ENCODE data around the gene JARID2. TPM values are rescaled to one million over a fixed set of nuclear protein-coding genes. Genes with fewer than 3 reads are reported as not detected.

The JARID2 gene
- total and polyA plus RNA-seq, 7 experiments from 2014 or later: 6.9 to 39.6 (median 24.1) TPM

DNA sequence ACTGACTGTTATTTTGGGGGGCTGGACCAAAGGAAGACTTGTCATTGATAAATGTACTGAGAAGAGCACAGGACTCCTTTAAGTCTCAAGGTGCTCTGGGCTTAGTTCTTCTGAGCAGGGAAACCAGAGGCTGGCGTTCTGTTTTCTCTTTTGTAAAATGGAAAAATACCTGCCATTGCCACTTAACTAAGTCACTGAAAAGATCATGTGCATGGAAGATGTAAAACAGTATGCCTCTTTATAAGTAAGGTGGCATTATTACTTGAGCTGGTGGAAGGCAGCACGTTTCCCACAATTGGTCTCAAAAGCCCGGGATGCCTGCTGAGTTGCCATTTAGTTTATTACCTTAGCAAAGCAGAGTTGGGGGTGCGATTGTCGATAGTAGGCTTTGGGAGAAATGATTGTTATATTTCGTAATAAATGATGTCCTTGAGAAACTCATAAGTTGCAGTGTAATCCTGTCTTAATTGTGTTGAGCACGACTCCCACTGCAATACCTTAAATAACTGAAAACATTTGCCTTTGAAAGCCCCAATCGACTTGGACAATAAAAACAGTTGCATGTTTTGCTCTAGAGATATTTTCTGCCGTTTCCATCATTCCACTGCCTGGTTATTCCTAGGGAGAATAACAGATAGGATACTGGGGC is 3.6 kb downstream of the JARID2 start:
- H3K9me3 Mint-ChIP-seq: peaks cover 0 to 6% (median 0%) of the 10 kb centered on the region in 11 donors
- peaks cover 0 to 11% (median 0%) of the 10 kb centered on the region in 3 experiments for H3K36me3 ChIP-seq (ENCODE audit: control insufficient read depth in 2 of 3, insufficient read depth in 3 of 3, low read length in 3 of 3)
- peaks cover 3 to 18% (median 4%) of the 10 kb centered on the region in 5 donors for H3K36me3 Mint-ChIP-seq
- no peaks in the 10 kb centered on the region for H3K9me3 ChIP-seq (ENCODE audit: control insufficient read depth in 2 of 3, low read length in 3 of 3)
- DNase-seq (no peak), ATAC-seq (no peak)
- intact Hi-C loops (cut with micrococcal nuclease): loop anchor here (1.0 to 10.0 kb wide), 27 partner anchors 8 to 1537 kb away; partner anchors contain the start of genes ATXN1 (in 1 of the 2), CD83 (in 1 of the 2), DTNBP1 (in 1 of the 2) and MCUR1 (in 1 of the 2)
- H3K27me3 ChIP-seq (ENCODE audit: control insufficient read depth in 2 of 2, insufficient read depth in 2 of 2, low read length in 2 of 2): no peaks in the 10 kb centered on the region
- H3K27ac ChIP-seq (ENCODE audit: low read depth, low read length): peak overlapping the region; percentile 90
- H3K27ac Mint-ChIP-seq: peak overlapping the region; percentile 98 to 100 (median 100)
- H3K27me3 Mint-ChIP-seq: peaks cover 0 to 2% (median 0%) of the 10 kb centered on the region in 5 donors
- H3K4me1 ChIP-seq (ENCODE audit: control insufficient read depth in 2 of 2, insufficient read depth in 2 of 2, low read length in 2 of 2): peaks cover 30 to 40% of the 10 kb centered on the region in 2 donors
- H3K4me3 ChIP-seq (ENCODE audit: low read length): peak overlapping the region; percentile 92
- POLR2A ChIA-PET: interaction anchor here (0.6 to 1.9 kb wide), 11 partner anchors 9 to 973 kb away, joined by 3 to 6 read pairs (median 3); no protein-coding TSS in a partner anchor
- peak overlapping the region; percentile 88 to 100 (median 99) for H3K4me3 Mint-ChIP-seq
- CTCF ChIA-PET: interaction anchor here (0.9 kb wide), 1 partner anchor 77 kb away, joined by 4 read pairs; no protein-coding TSS in a partner anchor
- H3K4me1 Mint-ChIP-seq: peaks cover 50 to 71% (median 60%) of the 10 kb centered on the region in 7 donors

- peak in 1 of 9 donors; percentile 14 for DNase-seq
- peak overlapping the region; percentile 90 for H3K27ac ChIP-seq (ENCODE audit: low read depth, low read length)
- Mint-ChIP-seq H3K9me3 (peaks cover 0 to 6% (median 0%) of the 10 kb centered on the region in 11 donors), H3K27me3 (peaks cover 0 to 2% (median 0%) of the 10 kb centered on the region in 5 donors), H3K36me3 (peaks cover 3 to 21% (median 7%) of the 10 kb centered on the region in 5 donors), H3K4me1 (peaks cover 58 to 80% (median 70%) of the 10 kb centered on the region in 7 donors), H3K27ac (peak overlapping the region; percentile 98 to 100 (median 100)), H3K4me3 (peak overlapping the region in 9 of 10 donors; percentile 88 to 100 (median 99))
- peaks cover 30 to 43% of the 10 kb centered on the region in 2 donors for H3K4me1 ChIP-seq (ENCODE audit: control insufficient read depth in 2 of 2, insufficient read depth in 2 of 2, low read length in 2 of 2)
- intact Hi-C loops (cut with micrococcal nuclease): no loop called here
- peaks cover 0 to 8% (median 0%) of the 10 kb centered on the region in 3 experiments for H3K36me3 ChIP-seq (ENCODE audit: control insufficient read depth in 2 of 3, insufficient read depth in 3 of 3, low read length in 3 of 3)
- no peaks in the 10 kb centered on the region for H3K9me3 ChIP-seq (ENCODE audit: control insufficient read depth in 2 of 3, low read length in 3 of 3)
- ChIA-PET CTCF (no interaction called here), POLR2A (interaction anchor here (0.7 to 1.9 kb wide), 5 partner anchors 10 to 154 kb away, joined by 3 to 6 read pairs (median 3); no protein-coding TSS in a partner anchor)
- H3K4me3 ChIP-seq (ENCODE audit: low read length): no peak overlapping the region
- H3K27me3 ChIP-seq (ENCODE audit: control insufficient read depth in 2 of 2, insufficient read depth in 2 of 2, low read length in 2 of 2): no peaks in the 10 kb centered on the region
- ATAC-seq: no peak
Measured at GRCh38 chr6:15250187-15251168, 4.6 kb downstream of the JARID2 start.

GRCh38 chr6:15252195-15252594 is 6.3 kb downstream of the JARID2 start:
- intact Hi-C loops (cut with micrococcal nuclease): no loop called here
- Histone ChIP-seq H3K27me3 (ENCODE audit: control insufficient read depth in 2 of 2, insufficient read depth in 2 of 2, low read length in 2 of 2) (no peaks in the 10 kb centered on the region), H3K36me3 (ENCODE audit: control insufficient read depth in 2 of 3, insufficient read depth in 3 of 3, low read length in 3 of 3) (peaks cover 0 to 3% (median 0%) of the 10 kb centered on the region in 3 experiments), H3K9me3 (ENCODE audit: control insufficient read depth in 2 of 3, low read length in 3 of 3) (no peaks in the 10 kb centered on the region), H3K4me1 (ENCODE audit: control insufficient read depth in 2 of 2, insufficient read depth in 2 of 2, low read length in 2 of 2) (peaks cover 30 to 51% of the 10 kb centered on the region in 2 donors), H3K27ac (ENCODE audit: low read depth, low read length) (no peak overlapping the region), H3K4me3 (ENCODE audit: low read length) (no peak overlapping the region)
- peaks cover 0 to 2% (median 0%) of the 10 kb centered on the region in 5 donors for H3K27me3 Mint-ChIP-seq
- H3K4me3 Mint-ChIP-seq: peak overlapping the region in 9 of 10 donors; percentile 48 to 100 (median 71)
- ATAC-seq (no peak), DNase-seq (no peak)
- H3K9me3 Mint-ChIP-seq: peaks cover 0 to 6% (median 0%) of the 10 kb centered on the region in 11 donors
- H3K27ac Mint-ChIP-seq: peak overlapping the region; percentile 63 to 100 (median 98)
- peaks cover 63 to 90% (median 82%) of the 10 kb centered on the region in 7 donors for H3K4me1 Mint-ChIP-seq
- CTCF ChIA-PET: interaction anchor here (0.7 kb wide), 1 partner anchor 26 kb away, joined by 5 read pairs; no protein-coding TSS in a partner anchor
- peaks cover 0 to 26% (median 7%) of the 10 kb centered on the region in 5 donors for H3K36me3 Mint-ChIP-seq
- POLR2A ChIA-PET: interaction anchor here (0.7 to 1.7 kb wide), 4 partner anchors 13 to 795 kb away, joined by 3 to 4 read pairs (median 3); no protein-coding TSS in a partner anchor

GRCh38 chr6:15253203-15254022 is 7.5 kb downstream of the JARID2 start:
- Mint-ChIP-seq H3K4me3 (peak overlapping the region; percentile 58 to 100 (median 68)), H3K9me3 (peaks cover 0 to 6% (median 0%) of the 10 kb centered on the region in 11 donors), H3K27me3 (peaks cover 0 to 2% (median 0%) of the 10 kb centered on the region in 5 donors), H3K27ac (peak overlapping the region; percentile 63 to 100 (median 98)), H3K36me3 (peaks cover 0 to 34% (median 10%) of the 10 kb centered on the region in 5 donors), H3K4me1 (peaks cover 70 to 97% (median 93%) of the 10 kb centered on the region in 7 donors)
- intact Hi-C loops (cut with micrococcal nuclease): no loop called here
- DNase-seq (no peak), ATAC-seq (no peak)
- no peak overlapping the region for H3K4me3 ChIP-seq (ENCODE audit: low read length)
- peak overlapping the region; percentile 52 for H3K27ac ChIP-seq (ENCODE audit: low read depth, low read length)
- no peaks in the 10 kb centered on the region for H3K9me3 ChIP-seq (ENCODE audit: control insufficient read depth in 2 of 3, low read length in 3 of 3)
- CTCF ChIA-PET: no interaction called here
- no peaks in the 10 kb centered on the region for H3K27me3 ChIP-seq (ENCODE audit: control insufficient read depth in 2 of 2, insufficient read depth in 2 of 2, low read length in 2 of 2)
- H3K4me1 ChIP-seq (ENCODE audit: control insufficient read depth in 2 of 2, insufficient read depth in 2 of 2, low read length in 2 of 2): peaks cover 30 to 56% of the 10 kb centered on the region in 2 donors
- no peaks in the 10 kb centered on the region for H3K36me3 ChIP-seq (ENCODE audit: control insufficient read depth in 2 of 3, insufficient read depth in 3 of 3, low read length in 3 of 3)
- POLR2A ChIA-PET: interaction anchor here (1.7 kb wide), 1 partner anchor 12 kb away, joined by 4 read pairs; no protein-coding TSS in a partner anchor

DNA sequence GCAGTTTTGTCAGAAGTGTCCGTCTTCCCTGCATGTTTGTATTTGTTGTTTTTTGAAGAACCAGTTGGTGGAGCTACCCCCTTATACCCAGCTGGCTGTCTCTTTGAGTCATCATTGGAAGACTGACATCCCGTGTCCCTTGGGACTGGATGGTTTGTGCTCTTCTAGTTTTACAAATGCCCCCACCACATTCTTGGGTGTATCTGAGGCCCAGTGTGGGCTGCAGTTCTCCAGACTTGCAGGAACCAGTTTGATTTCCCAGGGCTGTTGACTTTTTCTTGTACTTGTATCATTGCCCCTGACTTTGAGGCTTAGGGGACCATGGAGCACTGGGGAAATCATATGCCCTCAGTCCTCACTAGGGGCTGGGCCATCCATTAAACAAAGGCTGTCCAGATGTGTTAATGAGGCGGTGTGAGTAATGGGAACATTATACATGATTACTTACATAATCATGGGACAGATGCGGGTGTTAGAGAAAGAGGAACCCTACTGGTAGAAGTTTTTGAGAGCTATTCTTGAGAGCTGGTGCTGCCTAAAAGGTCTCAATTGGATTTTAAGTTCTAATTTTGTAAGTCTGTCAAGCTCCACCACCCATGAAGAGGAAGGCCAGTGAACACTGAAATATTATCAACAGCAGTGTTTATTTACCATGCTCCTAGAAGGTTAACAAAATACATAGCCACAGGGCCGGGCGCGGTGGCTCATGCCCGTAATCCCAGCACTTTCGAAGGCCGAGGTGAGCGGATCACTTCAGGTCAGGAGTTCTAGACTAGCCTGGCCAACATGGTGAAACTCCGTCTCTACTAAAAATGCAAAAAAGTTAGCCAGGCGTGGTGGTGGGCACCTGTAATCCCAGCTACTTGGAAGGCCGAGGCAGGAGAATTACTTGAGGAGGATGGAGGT is 8.5 kb downstream of the JARID2 start:
- Histone ChIP-seq H3K4me3 (ENCODE audit: low read length) (no peak overlapping the region), H3K4me1 (ENCODE audit: control insufficient read depth in 2 of 2, insufficient read depth in 2 of 2, low read length in 2 of 2) (peaks cover 34 to 66% of the 10 kb centered on the region in 2 donors), H3K36me3 (ENCODE audit: control insufficient read depth in 2 of 3, insufficient read depth in 3 of 3, low read length in 3 of 3) (no peaks in the 10 kb centered on the region), H3K9me3 (ENCODE audit: control insufficient read depth in 2 of 3, low read length in 3 of 3) (no peaks in the 10 kb centered on the region), H3K27me3 (ENCODE audit: control insufficient read depth in 2 of 2, insufficient read depth in 2 of 2, low read length in 2 of 2) (no peaks in the 10 kb centered on the region), H3K27ac (ENCODE audit: low read depth, low read length) (no peak overlapping the region)
- peaks cover 0 to 2% (median 0%) of the 10 kb centered on the region in 11 donors for H3K9me3 Mint-ChIP-seq
- ChIA-PET POLR2A (interaction anchor here (0.6 kb wide), 1 partner anchor 129 kb away, joined by 3 read pairs; no protein-coding TSS in a partner anchor), CTCF (no interaction called here)
- no peaks in the 10 kb centered on the region for H3K27me3 Mint-ChIP-seq
- DNase-seq: no peak
- peak overlapping the region; percentile 63 to 100 (median 88) for H3K27ac Mint-ChIP-seq
- H3K4me1 Mint-ChIP-seq: peaks cover 78 to 100% (median 97%) of the 10 kb centered on the region in 7 donors
- peaks cover 0 to 36% (median 10%) of the 10 kb centered on the region in 5 donors for H3K36me3 Mint-ChIP-seq
- intact Hi-C loops (cut with micrococcal nuclease): no loop called here
- H3K4me3 Mint-ChIP-seq: peak overlapping the region in 7 of 10 donors; percentile 7 to 100 (median 65)
- ATAC-seq: peak; percentile 48
